OCI-LY3 (cell line): ENCODE measurements around the gene AGER.

Experiments
- H2AFZ ChIP-seq: fragments of 200-600, 300-600 bp; shearing (Covaris generic); 2 replicates; pipeline ENCODE4 v1.6.0; 2014; ENCODE audit warnings: antibody characterized with exemption, low read depth, low read length
- H3K27ac ChIP-seq: fragments of 200-600, 300-600 bp; sonication (generic); 2 replicates; pipeline ENCODE4 v1.5.1; 2014; ENCODE audit warnings: mild to moderate bottlenecking, low read length, moderate library complexity, mixed read lengths
- H3K27me3 ChIP-seq: fragments of 200-600, 300-600 bp; sonication (generic); 2 replicates; pipeline ENCODE4 v1.6.1; 2014; ENCODE audit warnings: low read depth, low read length, mixed read lengths
- H3K36me3 ChIP-seq: fragments of 200-600, 300-600 bp; sonication (generic); replicated peaks from 2 replicates; pipeline ENCODE3; 2014; ENCODE audit warnings: low read depth, low read length, mixed read lengths
- H3K4me1 ChIP-seq: fragments of 300-600, 200-600 bp; sonication (generic); 2 replicates; pipeline ENCODE4 v1.6.1; 2014; ENCODE audit warnings: low read length, mixed read lengths
- H3K4me2 ChIP-seq: fragments of 200-600, 300-600 bp; sonication (generic); 2 replicates; pipeline ENCODE4 v1.6.1; 2014; ENCODE audit warnings: low read length, mixed read lengths
- H3K4me3 ChIP-seq: fragments of 300-600, 200-600 bp; sonication (generic); 2 replicates; pipeline ENCODE4 v1.5.1; 2014; ENCODE audit warnings: antibody characterized with exemption, mild to moderate bottlenecking, low read length, moderate library complexity
- H3K79me2 ChIP-seq: fragments of 300-600, 200-600 bp; shearing (Covaris generic); 2 replicates; pipeline ENCODE4 v1.6.1; 2014; ENCODE audit warnings: mild to moderate bottlenecking, low read length, mixed read lengths
- H3K9ac ChIP-seq: fragments of 300-600, 200-600 bp; shearing (Covaris generic); 2 replicates; pipeline ENCODE4 v1.6.0; 2014; ENCODE audit warnings: mild to moderate bottlenecking, low read length, moderate library complexity
- H3K9me3 ChIP-seq: fragments of 200-600, 300-600 bp; shearing (Covaris generic); 2 replicates; pipeline ENCODE4 v1.6.1; 2014; ENCODE audit warnings: low read length, mixed read lengths; ENCODE audit not compliant: insufficient read depth
- H4K20me1 ChIP-seq: fragments of 200-600, 300-600 bp; sonication (generic); 2 replicates; pipeline ENCODE4 v1.6.1; 2016; ENCODE audit warnings: low read length, mixed read lengths; ENCODE audit not compliant: insufficient read depth
- CTCF ChIP-seq: fragments of 200-600, 300-600 bp; sonication (generic); IDR thresholded peaks from 2 replicates; pipeline ENCODE4 v1.5.1; 2014; ENCODE audit warnings: antibody characterized with exemption, low read length, low read depth
- EZH2phosphoT487 ChIP-seq: fragments of 200-600 bp; shearing (Covaris generic); IDR thresholded peaks from 2 replicates; pipeline ENCODE4 v1.6.1; 2018; ENCODE audit warnings: antibody characterized with exemption, mixed run types, low read depth

Gene AGER

DNA sequence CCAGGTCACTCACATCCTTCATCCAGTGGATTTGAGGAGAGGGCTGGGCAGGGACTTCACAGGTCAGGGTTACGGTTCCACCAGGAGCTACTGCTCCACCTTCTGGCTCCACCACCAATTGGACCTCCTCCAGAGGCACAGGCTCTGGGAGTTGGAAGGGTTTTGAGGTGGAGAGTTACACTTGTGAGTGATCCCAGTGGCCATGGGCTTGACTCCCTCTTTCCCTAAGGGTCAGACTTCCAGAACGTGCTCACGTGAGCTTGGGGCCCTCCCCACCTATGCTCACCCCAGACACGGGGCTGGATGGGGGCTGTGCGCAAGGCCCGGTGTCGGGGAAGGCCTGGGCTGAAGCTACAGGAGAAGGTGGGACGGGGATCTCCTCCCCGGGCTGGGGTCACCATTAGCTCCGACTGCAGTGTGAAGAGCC, 1.5 kb downstream of the AGER start:
- no peak overlapping the region for H3K27ac ChIP-seq
- H3K4me3 ChIP-seq = no peak overlapping the region
- H3K4me1 ChIP-seq = peaks cover 24% of the 10 kb centered on the region
- no peaks in the 10 kb centered on the region for H4K20me1 ChIP-seq
- no peaks in the 10 kb centered on the region for H3K9me3 ChIP-seq
- H3K9ac ChIP-seq = no peak overlapping the region
- peaks cover 16% of the 10 kb centered on the region for H3K36me3 ChIP-seq
- TF ChIP-seq CTCF (no peak), EZH2phosphoT487 (no peak)
- H3K27me3 ChIP-seq = no peaks in the 10 kb centered on the region
- no peak overlapping the region for H3K4me2 ChIP-seq
- H3K79me2 ChIP-seq = peaks cover 14% of the 10 kb centered on the region; the same call in 1 of the 2 replicates
- no peak overlapping the region for H2AFZ ChIP-seq

- Histone ChIP-seq H3K9ac (no peak overlapping the region), H3K27me3 (no peaks in the 10 kb centered on the region), H3K4me2 (no peak overlapping the region), H2AFZ (no peak overlapping the region), H4K20me1 (no peaks in the 10 kb centered on the region), H3K36me3 (peaks cover 15% of the 10 kb centered on the region), H3K4me1 (peaks cover 20% of the 10 kb centered on the region), H3K27ac (no peak overlapping the region), H3K79me2 (peaks cover 12% of the 10 kb centered on the region; the same call in 1 of the 2 replicates), H3K4me3 (no peak overlapping the region), H3K9me3 (no peaks in the 10 kb centered on the region)
- TF ChIP-seq EZH2phosphoT487 (no peak), CTCF (no peak)
These were observed 2.0 kb downstream of the AGER start for GRCh38 chr6:32181915-32182529.

DNA sequence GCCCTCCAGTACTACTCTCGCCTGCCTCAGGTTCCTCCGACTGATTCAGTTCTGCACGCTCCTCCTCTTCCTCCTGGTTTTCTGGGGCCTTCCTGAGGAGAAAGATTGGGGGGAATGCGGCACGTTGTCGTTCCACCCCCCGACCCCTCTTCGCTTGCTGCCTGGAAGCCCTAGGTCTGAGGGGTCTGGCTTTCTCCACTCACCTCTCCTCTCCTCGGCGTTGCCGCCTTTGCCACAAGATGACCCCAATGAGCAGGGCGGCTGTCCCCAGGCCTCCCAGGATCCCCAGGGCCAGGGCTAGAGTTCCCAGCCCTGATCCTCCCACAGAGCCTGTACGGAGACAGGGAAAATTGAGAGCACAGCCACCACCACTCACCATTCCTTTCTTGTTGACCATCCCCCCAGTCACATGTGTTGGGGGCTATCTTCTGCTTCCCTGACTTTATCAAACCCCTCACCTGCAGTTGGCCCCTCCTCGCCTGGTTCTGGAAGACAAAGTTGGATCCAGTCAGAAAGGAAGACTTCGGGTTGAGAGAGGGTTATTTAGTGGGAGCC, 2.8 kb downstream of the AGER start:
- Histone ChIP-seq H4K20me1 (no peaks in the 10 kb centered on the region), H3K27ac (no peak overlapping the region), H3K4me2 (no peak overlapping the region), H3K79me2 (peaks cover 16% of the 10 kb centered on the region; the same call in 1 of the 2 replicates), H3K9ac (no peak overlapping the region), H3K27me3 (no peaks in the 10 kb centered on the region), H3K4me1 (peaks cover 20% of the 10 kb centered on the region), H3K36me3 (peaks cover 13% of the 10 kb centered on the region), H2AFZ (no peak overlapping the region), H3K4me3 (no peak overlapping the region), H3K9me3 (no peaks in the 10 kb centered on the region)
- TF ChIP-seq CTCF (no peak), EZH2phosphoT487 (no peak)

DNA sequence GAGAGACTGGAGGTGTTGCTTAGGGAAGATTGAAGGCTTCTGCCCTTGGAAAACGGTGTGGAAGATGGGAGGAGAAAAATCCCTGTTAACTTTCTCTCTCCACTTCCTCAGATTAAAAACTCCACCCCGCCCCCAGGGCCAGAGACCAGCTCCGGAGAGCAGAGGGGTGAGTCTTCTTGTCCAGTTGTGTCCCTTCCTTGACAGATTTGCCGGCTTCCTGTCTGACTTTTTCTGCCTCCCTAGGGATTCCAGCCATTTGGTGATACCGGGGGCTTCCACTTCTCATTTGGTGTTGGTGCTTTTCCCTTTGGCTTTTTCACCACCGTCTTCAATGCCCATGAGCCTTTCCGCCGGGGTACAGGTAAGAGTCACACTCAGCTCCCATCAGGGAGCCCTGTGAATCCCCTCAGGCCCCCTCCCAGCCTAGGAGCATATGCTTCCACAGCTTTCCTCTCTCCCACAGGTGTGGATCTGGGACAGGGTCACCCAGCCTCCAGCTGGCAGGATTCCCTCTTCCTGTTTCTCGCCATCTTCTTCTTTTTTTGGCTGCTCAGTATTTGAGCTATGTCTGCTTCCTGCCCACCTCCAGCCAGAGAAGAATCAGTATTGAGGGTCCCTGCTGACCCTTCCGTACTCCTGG, 4.2 kb downstream of the AGER start:
- Histone ChIP-seq H3K4me3 (no peak overlapping the region), H4K20me1 (no peaks in the 10 kb centered on the region), H3K4me2 (peak overlapping the region; percentile 57), H3K27me3 (no peaks in the 10 kb centered on the region), H3K36me3 (peaks cover 13% of the 10 kb centered on the region), H3K79me2 (peaks cover 26% of the 10 kb centered on the region), H3K9me3 (no peaks in the 10 kb centered on the region), H3K9ac (no peak overlapping the region), H3K4me1 (peaks cover 19% of the 10 kb centered on the region), H3K27ac (no peak overlapping the region), H2AFZ (no peak overlapping the region)
- TF ChIP-seq CTCF (no peak), EZH2phosphoT487 (no peak)
